Breast epithelium (tissue), 3 donors: ENCODE measurements around the gene BTBD10. TPM values are rescaled to one million over a fixed set of nuclear protein-coding genes. Genes with fewer than 3 reads are reported as not detected.

Source experiments
- total RNA-seq, 3 donors: library from RNA; depleted of rRNA; stranded (reverse); fragments of >200 nt; gene quantifications; one replicate each; pipeline ENCODE4 v1.1.0, GENCODE V29; 2016

The BTBD10 gene
- total RNA-seq, 3 donors from 2014 or later = 29.3 to 40.4 (median 32.1) TPM

Other genes starting within 250 kb of the BTBD10 start
- gene BMAL1, start 185.4 kb downstream of the BTBD10 start, total RNA-seq = 10 to 100 TPM; 42.0 to 57.5 (median 48.8) TPM
- not detected for gene PTH, start 32.8 kb upstream of the BTBD10 start, total RNA-seq
- gene FAR1, start 205.4 kb upstream of the BTBD10 start, total RNA-seq = 10 to 100 TPM; 46.1 to 79.6 (median 49.2) TPM